A549 (cell line): ENCODE results near the gene CD163L1.

ENCODE experiments used
- CTCF ChIP-seq: fragments of >200 bp; sonication (Bioruptor Twin); formaldehyde crosslinking; IDR thresholded peaks from 3 replicates; pipeline ENCODE4 v1.5.1; 2016
- HDAC2 ChIP-seq: fragments of 200-600 bp; sonication (generic); IDR thresholded peaks from 2 replicates; pipeline ENCODE4 v1.6.1; 2016
- SMC3 ChIP-seq: fragments of >200 bp; sonication (Bioruptor Twin); formaldehyde crosslinking; IDR thresholded peaks from 3 replicates; pipeline ENCODE4 v1.6.1; 2018; ENCODE audit warnings: inconsistent platforms

- TF ChIP-seq SMC3 (no peak), CTCF (no peak), HDAC2 (no peak)
Observed at GRCh38 chr12:7352661-7353060, 91.3 kb downstream of the CD163L1 start.
